GM18505 (cell line): Measurements from ENCODE around the gene OTOG.

Source experiments
- ATAC-seq: cut with Tn5 transposase; IDR thresholded peaks from one replicate; pipeline ENCODE4 v1.9.1; 2021; ENCODE audit not compliant: unreplicated experiment
- POLR2A ChIP-seq: IDR thresholded peaks from 4 replicates; pipeline ENCODE4 v1.6.1; 2011; ENCODE audit warnings: borderline replicate concordance; ENCODE audit not compliant: insufficient read depth, insufficient read length; ENCODE audit errors: extremely low read depth

OTOG gene

GRCh38 chr11:17691550-17691949 lies 144.5 kb downstream of the OTOG start:
- ATAC-seq: no peak
- no peak for TF ChIP-seq POLR2A

GRCh38 chr11:17691976-17692375 lies 144.9 kb downstream of the OTOG start:
- TF ChIP-seq POLR2A: no peak
- no peak for ATAC-seq

- TF ChIP-seq POLR2A: no peak
- no peak for ATAC-seq
Measured at GRCh38 chr11:17692931-17693330, 145.9 kb downstream of the OTOG start.

- ATAC-seq: no peak
Measured at GRCh38 chr11:17693531-17693930, 146.5 kb downstream of the OTOG start.

GRCh38 chr11:17694494-17695110 lies 147.5 kb downstream of the OTOG start:
- no peak for ATAC-seq
- TF ChIP-seq POLR2A: no peak

More at GRCh38 chr11:17693531-17693930, 146.5 kb downstream of the OTOG start:
- TF ChIP-seq POLR2A: no peak

- no peak for TF ChIP-seq POLR2A
- ATAC-seq: no peak
Measured at GRCh38 chr11:17695454-17696441, 148.7 kb downstream of the OTOG start.

GRCh38 chr11:17696741-17697140 lies 149.7 kb downstream of the OTOG start:
- ATAC-seq: no peak
- TF ChIP-seq POLR2A: no peak
